SU-DHL-6 (cell line): ENCODE results near the gene KRTAP1-4.

ENCODE experiments used
- H2AFZ ChIP-seq: fragments of 200-600 bp; sonication (generic); 2 replicates; pipeline ENCODE4 v1.6.1; 2014; ENCODE audit warnings: low read depth, mild to moderate bottlenecking, moderate library complexity, mixed read lengths, antibody characterized with exemption, low read length; ENCODE audit not compliant: severe bottlenecking
- H3F3A ChIP-seq: fragments of 200-600 bp; shearing (Covaris generic); 2 replicates; pipeline ENCODE4 v1.6.0; 2016; ENCODE audit warnings: antibody characterized with exemption, mild to moderate bottlenecking; ENCODE audit not compliant: insufficient read depth
- H3K27ac ChIP-seq: fragments of 200-600 bp; sonication (generic); 2 replicates; pipeline ENCODE4 v1.5.1; 2016; ENCODE audit warnings: low read depth, mild to moderate bottlenecking, low read length, moderate library complexity, mixed read lengths
- H3K27me3 ChIP-seq: fragments of 200-600 bp; sonication (generic), shearing (Covaris generic); 2 replicates; pipeline ENCODE4 v1.6.0; 2014; ENCODE audit warnings: mild to moderate bottlenecking, low read length
- H3K36me3 ChIP-seq: fragments of 200-600 bp; sonication (generic); 2 replicates; pipeline ENCODE4 v1.6.1; 2014; ENCODE audit warnings: mild to moderate bottlenecking, low read length, mixed read lengths
- H3K4me2 ChIP-seq: fragments of 300-600, 200-600 bp; shearing (Covaris generic), sonication (generic); 2 replicates; pipeline ENCODE4 v1.6.0; 2014; ENCODE audit warnings: low read length, low read depth, mild to moderate bottlenecking; ENCODE audit not compliant: poor library complexity, severe bottlenecking
- H3K4me3 ChIP-seq: fragments of 200-600 bp; sonication (generic); 2 replicates; pipeline ENCODE4 v1.5.1; 2014; ENCODE audit warnings: antibody characterized with exemption, low read length, mild to moderate bottlenecking, mixed read lengths; ENCODE audit not compliant: insufficient read depth, poor library complexity, severe bottlenecking
- H3K79me2 ChIP-seq: fragments of 200-600 bp; sonication (generic); 2 replicates; pipeline ENCODE4 v1.6.1; 2014; ENCODE audit warnings: mild to moderate bottlenecking, low read length, moderate library complexity; ENCODE audit not compliant: insufficient read depth
- H3K9ac ChIP-seq: fragments of 200-600 bp; sonication (generic); 2 replicates; pipeline ENCODE4 v1.7.0; 2014; ENCODE audit warnings: mild to moderate bottlenecking, low read length
- H3K9me2 ChIP-seq: fragments of 200-600 bp; sonication (generic); replicated peaks from 2 replicates; pipeline ENCODE4 v1.6.1; 2014; ENCODE audit warnings: low read length; ENCODE audit not compliant: insufficient read depth
- H3K9me3 ChIP-seq: fragments of 200-600 bp; sonication (generic); 2 replicates; pipeline ENCODE4 v1.6.1; 2014; ENCODE audit warnings: low read length, mixed read lengths; ENCODE audit not compliant: insufficient read depth
- H4K20me1 ChIP-seq: fragments of 200-600 bp; sonication (generic); 2 replicates; pipeline ENCODE4 v1.6.1; 2014; ENCODE audit warnings: low read depth, mild to moderate bottlenecking, antibody characterized with exemption, low read length, moderate library complexity, mixed read lengths
- CTCF ChIP-seq: fragments of 200-600 bp; sonication (generic); IDR thresholded peaks from one replicate; pipeline ENCODE4 v1.5.1; 2017; ENCODE audit warnings: antibody characterized with exemption, mild to moderate bottlenecking, low read length, moderate library complexity; ENCODE audit not compliant: insufficient read depth, poor library complexity, severe bottlenecking
- EZH2phosphoT487 ChIP-seq: fragments of 200-600 bp; sonication (generic), shearing (Covaris generic); conservative IDR thresholded peaks from 2 replicates; pipeline ENCODE4 v1.6.1; 2018; ENCODE audit warnings: mild to moderate bottlenecking, antibody characterized with exemption, low read length, moderate library complexity, mixed read lengths

The KRTAP1-4 gene

DNA sequence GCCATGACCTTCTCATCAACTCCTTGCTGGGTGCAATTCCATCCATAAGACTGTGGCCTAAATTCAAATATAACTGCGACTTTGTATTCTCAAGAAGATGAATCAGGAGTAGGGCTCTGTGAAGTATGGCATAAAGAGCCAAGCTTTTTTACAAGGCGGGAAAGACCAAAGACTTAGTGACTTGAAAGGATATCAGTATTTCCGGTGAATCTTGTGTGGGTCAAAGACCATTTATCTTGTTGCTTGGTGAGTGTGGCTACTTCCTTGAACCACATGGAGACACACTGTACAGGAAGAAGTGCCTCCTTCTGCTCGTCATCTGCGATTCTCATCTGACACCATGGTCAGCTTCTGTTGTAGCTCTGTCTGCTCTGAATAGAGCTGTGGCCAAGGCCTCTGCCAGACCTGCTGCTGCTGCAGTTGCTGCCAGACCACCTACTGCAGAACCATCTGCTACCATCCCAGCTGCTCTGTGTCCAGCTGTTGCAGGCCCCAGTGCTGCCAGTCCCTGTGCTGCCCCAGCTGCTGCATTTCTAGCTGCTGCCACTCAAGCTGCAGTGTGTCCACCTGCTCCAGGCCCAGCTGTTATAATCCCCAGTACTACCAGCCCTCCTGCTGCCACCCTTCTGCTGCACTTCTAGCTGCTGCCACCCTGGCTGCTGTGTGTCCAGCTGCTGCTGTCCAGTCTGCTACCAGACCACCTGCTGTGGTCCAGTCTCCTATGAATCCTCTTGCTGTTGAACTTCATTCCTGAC is 41.8 kb upstream of the KRTAP1-4 start:
- H4K20me1 ChIP-seq = no peaks in the 10 kb centered on the region
- no peak overlapping the region for H3K4me2 ChIP-seq
- H3K9ac ChIP-seq = no peak overlapping the region
- H2AFZ ChIP-seq = no peak overlapping the region
- no peak for TF ChIP-seq EZH2phosphoT487
- no peak for TF ChIP-seq CTCF
- H3K79me2 ChIP-seq = no peaks in the 10 kb centered on the region
- H3F3A ChIP-seq = no peaks in the 10 kb centered on the region
- no peak overlapping the region for H3K4me3 ChIP-seq
- H3K36me3 ChIP-seq = no peaks in the 10 kb centered on the region
- no peaks in the 10 kb centered on the region for H3K9me2 ChIP-seq
- no peaks in the 10 kb centered on the region for H3K27me3 ChIP-seq
- H3K9me3 ChIP-seq = no peaks in the 10 kb centered on the region
- H3K27ac ChIP-seq = no peak overlapping the region

DNA sequence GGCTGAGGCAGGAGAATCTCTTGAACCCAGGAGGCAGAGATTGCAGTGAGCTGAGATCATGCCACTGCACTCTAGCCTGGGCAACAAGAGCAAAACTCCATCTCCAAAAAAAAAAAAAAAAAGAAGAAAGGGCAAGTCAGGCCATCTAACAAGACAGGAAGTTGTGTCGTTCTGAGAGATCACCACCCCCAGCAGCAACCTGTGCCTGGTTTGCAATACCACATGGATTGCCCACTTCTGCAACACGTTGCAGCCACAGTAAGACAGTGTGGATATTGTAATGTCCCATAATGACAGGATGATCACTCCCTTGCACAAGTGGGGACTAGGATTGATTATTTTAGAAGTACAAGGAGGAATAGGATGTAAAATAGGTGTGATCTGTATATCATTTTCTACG is 39.0 kb upstream of the KRTAP1-4 start:
- TF ChIP-seq EZH2phosphoT487 (no peak), CTCF (no peak)
- no peaks in the 10 kb centered on the region for H3K9me2 ChIP-seq
- H3K9me3 ChIP-seq = no peaks in the 10 kb centered on the region
- no peak overlapping the region for H3K4me3 ChIP-seq
- H3F3A ChIP-seq = no peaks in the 10 kb centered on the region
- H3K27ac ChIP-seq = no peak overlapping the region
- no peaks in the 10 kb centered on the region for H3K36me3 ChIP-seq
- H3K4me2 ChIP-seq = no peak overlapping the region
- no peaks in the 10 kb centered on the region for H3K27me3 ChIP-seq
- no peaks in the 10 kb centered on the region for H3K79me2 ChIP-seq
- no peak overlapping the region for H3K9ac ChIP-seq
- H4K20me1 ChIP-seq = no peaks in the 10 kb centered on the region
- H2AFZ ChIP-seq = no peak overlapping the region

DNA sequence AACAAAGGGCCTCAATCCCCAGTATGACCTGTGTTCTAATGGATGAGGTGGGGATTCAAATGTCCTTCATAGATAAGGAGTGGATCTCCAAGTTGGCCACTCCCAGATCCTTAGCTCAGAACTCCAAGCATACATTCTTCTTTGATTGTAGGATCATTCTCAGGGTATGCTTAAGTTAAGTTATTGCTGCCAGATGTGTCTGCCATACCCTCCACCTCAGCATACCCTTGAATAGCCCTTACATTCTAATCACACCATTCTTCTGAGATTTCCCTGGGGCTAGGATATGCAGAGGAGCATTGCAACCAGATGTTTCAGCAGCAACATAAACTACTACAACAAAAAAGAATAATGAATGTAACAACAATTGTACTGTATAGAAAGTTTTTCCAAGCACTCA is 37.3 kb upstream of the KRTAP1-4 start:
- no peak overlapping the region for H3K4me2 ChIP-seq
- H3K9ac ChIP-seq = no peak overlapping the region
- no peaks in the 10 kb centered on the region for H3K79me2 ChIP-seq
- H2AFZ ChIP-seq = no peak overlapping the region
- H3K9me3 ChIP-seq = no peaks in the 10 kb centered on the region
- H3F3A ChIP-seq = no peaks in the 10 kb centered on the region
- no peak overlapping the region for H3K4me3 ChIP-seq
- H3K9me2 ChIP-seq = no peaks in the 10 kb centered on the region
- H4K20me1 ChIP-seq = no peaks in the 10 kb centered on the region
- H3K36me3 ChIP-seq = no peaks in the 10 kb centered on the region
- no peak for TF ChIP-seq CTCF
- no peak for TF ChIP-seq EZH2phosphoT487
- H3K27ac ChIP-seq = no peak overlapping the region
- H3K27me3 ChIP-seq = no peaks in the 10 kb centered on the region
